Keratinocyte (primary cell): ENCODE measurements around the gene PPM1B. TPM values are rescaled to one million over a fixed set of nuclear protein-coding genes. Genes with fewer than 3 reads are reported as not detected.

Experiments used
- DNase-seq: peaks from one replicate; pipeline ENCODE4 v3.0.0-alpha.2; 2011; ENCODE audit warnings: low read depth, missing footprints, low spot score
- FAIRE-seq: peaks from 2 replicates; lab custom pipeline; 2011; peaks lifted over from hg19 to GRCh38; lab: Jason Lieb, UNC
- H2AFZ ChIP-seq: 2 replicates; pipeline ENCODE4 v1.6.0; 2012; ENCODE audit warnings: low read length, control low read depth, inconsistent platforms; ENCODE audit not compliant: control insufficient read depth
- H3K27ac ChIP-seq: 2 replicates; pipeline ENCODE4 v1.5.1; 2011; ENCODE audit warnings: low read length; ENCODE audit not compliant: control insufficient read depth, insufficient read depth
- H3K27me3 ChIP-seq: 3 replicates; pipeline ENCODE4 v1.6.0; 2011; ENCODE audit warnings: low read length; ENCODE audit not compliant: control insufficient read depth, insufficient read depth; ENCODE audit errors: extremely low read depth
- H3K36me3 ChIP-seq, 2 experiments: 2 replicates in 1 of 2; 3 replicates in 1 of 2; pipeline ENCODE4 v1.5.1; 2011; ENCODE audit warnings: low read length in 2 of 2, mild to moderate bottlenecking in 1 of 2; ENCODE audit not compliant: control insufficient read depth in 2 of 2, insufficient read depth in 2 of 2; ENCODE audit errors: extremely low read depth in 1 of 2
- H3K4me1 ChIP-seq: 3 replicates; pipeline ENCODE4 v1.5.1; 2011; ENCODE audit warnings: low read length; ENCODE audit not compliant: control insufficient read depth, insufficient read depth; ENCODE audit errors: extremely low read depth
- H3K4me2 ChIP-seq: 3 replicates; pipeline ENCODE4 v1.6.0; 2011; ENCODE audit warnings: low read depth, low read length; ENCODE audit not compliant: control insufficient read depth, insufficient read depth; ENCODE audit errors: extremely low read depth
- H3K4me3 ChIP-seq, 3 experiments: fragments of 200-600 bp in 1 of 3; sonication (generic) in 1 of 3; 2 replicates in 2 of 3; 3 replicates in 1 of 3; pipeline ENCODE4 v1.5.1; 2011 to 2016; ENCODE audit warnings: low read length in 3 of 3, mild to moderate bottlenecking in 3 of 3, control low read depth in 2 of 3, inconsistent platforms in 1 of 3, low read depth in 1 of 3, mixed read lengths in 1 of 3, mixed run types in 1 of 3, moderate library complexity in 1 of 3; ENCODE audit not compliant: control insufficient read depth in 2 of 3, insufficient read depth in 2 of 3; ENCODE audit errors: extremely low read depth in 1 of 3
- H3K79me2 ChIP-seq: 2 replicates; pipeline ENCODE4 v1.6.0; 2012; ENCODE audit warnings: low read length; ENCODE audit not compliant: control insufficient read depth, insufficient read depth
- H3K9ac ChIP-seq: 3 replicates; pipeline ENCODE4 v1.6.0; 2011; ENCODE audit warnings: low read length; ENCODE audit not compliant: control insufficient read depth, insufficient read depth; ENCODE audit errors: extremely low read depth
- H3K9me1 ChIP-seq: 3 replicates; pipeline ENCODE4 v1.6.0; 2011; ENCODE audit warnings: low read length; ENCODE audit not compliant: control insufficient read depth, insufficient read depth; ENCODE audit errors: extremely low read depth
- H3K9me3 ChIP-seq: 2 replicates; pipeline ENCODE4 v1.5.1; 2012; ENCODE audit warnings: low read depth, low read length; ENCODE audit not compliant: control insufficient read depth
- H4K20me1 ChIP-seq: 3 replicates; pipeline ENCODE4 v1.6.0; 2011; ENCODE audit warnings: low read length; ENCODE audit not compliant: control insufficient read depth, insufficient read depth; ENCODE audit errors: extremely low read depth
- CTCF ChIP-seq, 3 experiments: IDR thresholded peaks in 1 of 3; conservative IDR thresholded peaks in 1 of 3; optimal IDR thresholded peaks in 1 of 3; 2 replicates in 2 of 3; 3 replicates in 1 of 3; pipeline versions ENCODE3 to v1.5.1; 2011; ENCODE audit warnings: low read length in 3 of 3, mild to moderate bottlenecking in 3 of 3, moderate library complexity in 2 of 3, control low read depth in 1 of 3, inconsistent platforms in 1 of 3; ENCODE audit not compliant: insufficient read depth in 2 of 3; ENCODE audit errors: extremely low read depth in 1 of 3
- EZH2 ChIP-seq: IDR thresholded peaks from one replicate; pipeline ENCODE4 v1.6.1; 2012; ENCODE audit warnings: inconsistent platforms, mild to moderate bottlenecking, low read length, moderate library complexity
- dilution Hi-C: fragments of 300-500 bp; cut with MboI; formaldehyde crosslinking; loops from one replicate; pipeline ENCODE4 v1.7.0; 2020; ENCODE audit warnings: low sequenced_read_pairs; ENCODE audit not compliant: extremely low pct_ligation_motif_present
- polyA plus RNA-seq, 5 experiments: library from polyadenylated mRNA; depleted of rRNA in 3 of 5; stranded (reverse) in 3 of 5; stranded (forward) in 1 of 5; unstranded in 1 of 5; fragments of >200 nt; gene quantifications; 1 replicate in 1 of 5; 2 replicates in 3 of 5; 3 replicates in 1 of 5; pipeline versions ENCODE4 v1.2.1 to v1.2.3, GENCODE V29; 2011 to 2012; ENCODE audit warnings: missing spikeins in 2 of 5, low read depth in 1 of 5, low replicate concordance in 1 of 5

Gene PPM1B
- polyA plus RNA-seq, 1 donor (not counting 4 experiments of a cell fraction or from before 2014, with no cell fraction given) = 34.5 TPM

- Histone ChIP-seq H4K20me1 (no peaks in the 10 kb centered on the region), H3K36me3 (no peaks in the 10 kb centered on the region), H3K9me3 (no peaks in the 10 kb centered on the region), H3K4me3 (no peak overlapping the region), H3K9ac (no peak overlapping the region), H2AFZ (no peak overlapping the region), H3K9me1 (no peaks in the 10 kb centered on the region), H3K27ac (no peak overlapping the region), H3K79me2 (no peaks in the 10 kb centered on the region), H3K27me3 (no peaks in the 10 kb centered on the region), H3K4me1 (peaks cover 10% of the 10 kb centered on the region), H3K4me2 (no peak overlapping the region)
- dilution Hi-C loops = no loop called here
- peak; percentile 65 for FAIRE-seq
- TF ChIP-seq EZH2 = no peak
- TF ChIP-seq CTCF (optimal IDR thresholded peaks at IDR 0.05 in 1 of 3, IDR thresholded peaks at IDR 0.05 in 1 of 3, conservative IDR thresholded peaks at IDR 0.05 in 1 of 3; ENCODE audit: extremely low read depth in 1 of 3, insufficient read depth in 2 of 3, low read length in 3 of 3) = no peak
- DNase-seq = no peak
Measured at GRCh38 chr2:44230378-44230777, 61.7 kb downstream of the PPM1B start.

- Histone ChIP-seq H3K9ac (no peak overlapping the region), H2AFZ (no peak overlapping the region), H3K9me1 (no peaks in the 10 kb centered on the region), H4K20me1 (no peaks in the 10 kb centered on the region), H3K9me3 (no peaks in the 10 kb centered on the region), H3K4me1 (peaks cover 10% of the 10 kb centered on the region), H3K27me3 (no peaks in the 10 kb centered on the region), H3K4me2 (peak overlapping the region; percentile 15), H3K4me3 (no peak overlapping the region), H3K79me2 (no peaks in the 10 kb centered on the region), H3K36me3 (no peaks in the 10 kb centered on the region), H3K27ac (no peak overlapping the region)
- FAIRE-seq (peak; percentile 70), DNase-seq (no peak)
- TF ChIP-seq CTCF (optimal IDR thresholded peaks at IDR 0.05 in 1 of 3, IDR thresholded peaks at IDR 0.05 in 1 of 3, conservative IDR thresholded peaks at IDR 0.05 in 1 of 3; ENCODE audit: extremely low read depth in 1 of 3, insufficient read depth in 2 of 3, low read length in 3 of 3) (no peak), EZH2 (no peak)
- dilution Hi-C loops = no loop called here
Measured at GRCh38 chr2:44233450-44234128, 64.9 kb downstream of the PPM1B start.
